Fibroblast of skin of right biceps (primary cell): ENCODE results near the gene GALNT9.

Experiments used
- DNase-seq: peaks from one replicate; pipeline ENCODE4 v3.0.0-alpha.2; 2013

Gene GALNT9

DNA sequence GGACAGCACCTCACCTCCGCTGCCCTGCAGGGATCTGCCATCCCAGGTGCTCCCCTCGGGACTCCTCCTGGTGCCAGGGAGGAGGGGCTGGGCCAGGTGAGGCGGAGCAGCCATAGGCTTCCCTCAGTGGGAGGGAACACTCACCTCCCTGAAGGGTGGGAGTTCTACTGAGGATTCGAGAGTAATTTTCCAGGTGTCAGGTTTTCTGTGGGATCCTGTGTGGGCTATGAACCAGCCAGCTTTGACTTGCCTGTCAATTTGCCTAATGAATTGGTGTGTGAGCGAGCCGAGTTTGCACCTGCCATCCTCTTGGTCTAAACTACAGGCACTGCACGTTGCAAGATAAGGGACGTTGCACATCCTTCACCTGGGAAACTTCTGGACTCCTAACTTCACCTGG is 134.8 kb downstream of the GALNT9 start:
- no peak for DNase-seq

DNA sequence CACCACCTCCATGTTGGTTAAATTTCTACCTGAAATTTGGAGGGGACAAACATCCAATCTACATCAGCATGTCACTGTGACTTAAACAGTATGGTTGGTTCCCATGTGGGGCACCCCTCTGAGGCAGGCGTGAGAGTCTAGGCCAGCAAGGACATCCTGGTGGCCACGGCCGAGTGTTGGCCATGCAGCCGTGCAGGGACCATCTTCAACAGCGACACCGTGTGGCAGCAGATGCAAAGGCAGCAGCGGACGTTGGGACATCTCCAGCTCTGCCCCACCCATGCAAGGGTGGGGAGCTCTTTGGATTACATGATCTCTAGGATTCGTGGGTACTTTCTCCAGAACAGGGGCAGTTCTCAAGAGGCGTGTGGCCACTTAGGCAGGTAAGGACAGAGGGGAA is 135.3 kb downstream of the GALNT9 start:
- DNase-seq: peak; percentile 6

DNA sequence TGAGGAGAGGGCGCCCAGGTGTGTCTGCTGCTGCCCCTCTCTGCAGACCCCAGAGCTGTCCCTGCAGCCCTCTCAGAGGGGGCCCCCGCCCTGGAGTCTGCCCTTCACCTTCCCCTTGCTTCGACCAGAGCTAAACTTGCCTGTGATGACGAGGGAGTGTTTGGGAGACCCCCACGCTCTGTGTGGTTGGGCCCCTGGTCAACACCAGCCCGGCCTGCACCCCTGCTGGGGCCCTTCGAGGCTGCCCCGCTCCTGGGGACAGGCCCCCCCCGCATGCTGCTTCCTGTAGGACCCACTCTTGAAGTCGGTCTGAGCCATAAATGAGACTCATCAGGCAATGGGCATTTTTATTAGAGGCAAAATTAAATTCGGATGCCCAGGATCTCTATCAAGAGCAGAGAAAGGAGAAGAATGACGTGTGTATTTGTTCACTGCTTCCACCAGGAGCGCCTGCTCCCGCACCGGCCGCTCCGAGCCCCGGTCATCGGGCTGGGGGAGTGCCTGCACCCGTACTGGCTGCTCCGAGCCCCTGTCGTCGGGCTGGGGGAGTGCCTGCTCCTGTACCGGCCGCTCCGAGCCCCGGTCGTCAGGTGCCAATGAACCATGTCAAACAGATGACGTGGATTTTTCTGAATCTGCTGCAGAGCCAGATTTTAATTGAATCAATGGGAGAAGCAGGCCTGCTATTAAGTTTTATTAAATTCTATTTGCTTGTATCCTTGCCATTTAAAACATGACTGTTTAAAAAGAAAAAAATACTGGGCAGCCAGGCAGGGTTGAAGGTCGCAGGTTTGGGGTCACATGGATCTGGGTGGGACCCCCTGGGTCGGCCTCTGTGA is 137.5 kb downstream of the GALNT9 start:
- DNase-seq: no peak

DNA sequence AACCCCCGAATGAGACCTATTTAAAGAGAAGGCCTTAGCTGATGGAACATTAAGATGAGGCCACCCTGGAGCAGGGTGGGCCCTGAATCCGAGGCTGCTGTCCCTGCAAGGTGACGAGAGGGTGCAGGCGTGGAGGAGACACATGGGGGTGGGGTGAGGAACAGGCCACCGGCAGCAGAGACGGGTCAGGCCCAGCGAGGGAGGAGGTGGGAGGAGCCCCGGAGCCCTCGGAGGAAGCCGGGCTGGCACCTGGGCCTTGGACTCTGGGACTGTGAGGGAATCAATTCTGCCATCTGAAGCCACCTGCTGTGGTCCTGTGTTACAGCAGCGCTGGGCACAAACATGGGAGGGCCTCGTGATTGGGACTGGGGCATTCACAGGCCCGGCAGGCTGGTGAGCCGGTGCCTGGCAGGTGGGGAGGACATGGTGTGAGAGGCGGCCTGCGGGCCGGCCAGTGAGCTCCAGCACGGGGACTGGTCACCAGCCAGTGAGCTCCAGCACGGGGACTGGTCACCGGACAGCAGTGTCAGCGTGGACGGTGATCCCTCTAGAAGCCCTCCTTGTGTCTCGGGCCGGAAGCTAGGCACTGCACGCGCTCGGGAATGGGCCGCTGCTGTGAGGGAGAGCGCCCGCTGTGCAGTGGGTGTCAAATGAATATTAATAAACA is 138.4 kb downstream of the GALNT9 start:
- DNase-seq: no peak

DNA sequence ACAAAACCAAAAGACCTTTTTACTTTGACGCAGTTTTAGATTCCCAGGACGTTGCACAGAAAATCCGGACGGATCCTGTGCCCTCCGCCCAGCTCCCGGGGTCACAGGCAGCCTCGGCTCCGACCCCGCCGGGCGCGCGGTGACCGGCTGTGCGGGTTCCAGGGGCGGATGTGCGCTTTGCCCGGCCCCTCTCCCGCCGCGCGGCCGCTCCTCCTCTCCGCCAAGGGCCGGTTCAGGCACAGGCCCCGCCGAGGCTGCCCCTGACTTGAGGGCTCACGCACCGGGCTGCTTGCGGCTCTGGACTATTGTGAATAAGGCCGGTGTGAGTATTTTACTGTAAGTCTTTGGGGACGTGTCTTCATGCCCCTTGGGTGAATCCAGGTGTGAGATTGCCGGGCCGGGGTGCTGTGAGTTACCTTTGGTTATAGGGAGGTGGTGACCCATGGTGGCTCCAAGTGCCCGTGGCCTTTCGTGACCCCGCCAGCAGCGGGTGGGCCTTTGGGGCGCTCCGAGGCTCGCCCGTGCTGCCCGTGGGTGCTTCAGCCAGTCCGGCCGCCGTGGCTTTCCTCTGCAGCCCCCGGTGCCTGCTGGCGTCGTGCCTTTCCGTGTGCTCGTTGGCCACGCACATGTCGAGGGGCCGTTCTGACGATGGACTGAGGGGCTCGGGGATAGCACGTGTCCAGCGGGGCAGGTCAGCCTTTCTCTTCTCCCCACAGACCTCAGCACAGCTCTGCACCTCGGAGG is 139.2 kb downstream of the GALNT9 start:
- DNase-seq: no peak

DNA sequence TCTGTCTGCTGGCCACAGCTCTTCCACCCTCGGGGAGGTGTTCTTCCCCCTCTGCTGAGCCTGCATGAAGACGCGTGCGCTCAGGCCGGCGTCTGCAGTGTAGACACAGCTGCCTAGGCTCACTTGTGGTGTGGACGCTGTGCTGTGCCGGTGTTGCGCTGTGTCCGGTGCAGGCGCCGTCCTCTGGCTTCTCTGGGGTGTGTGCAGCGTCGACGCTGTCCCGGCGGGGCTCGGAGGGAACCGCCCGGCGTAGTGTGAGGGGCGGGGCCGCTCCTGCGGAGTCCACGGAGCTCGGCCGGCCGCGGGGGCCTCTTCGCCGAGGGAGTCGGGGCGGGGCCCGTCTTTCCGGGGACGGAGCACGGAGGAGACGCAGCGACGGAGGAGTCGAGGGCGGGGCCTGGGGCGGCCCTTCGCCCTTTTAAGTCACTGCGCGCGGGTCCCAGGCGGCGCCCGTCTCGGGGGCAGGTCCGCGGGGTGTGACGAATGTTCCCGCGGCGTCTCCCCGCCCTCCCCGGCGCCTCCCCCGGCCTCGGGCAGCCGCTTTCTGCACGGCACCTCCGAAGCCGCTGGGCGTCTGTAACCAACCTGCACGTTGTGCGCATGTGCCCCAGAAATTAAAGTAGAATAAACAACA is 139.9 kb downstream of the GALNT9 start:
- DNase-seq: peak; percentile 86

DNA sequence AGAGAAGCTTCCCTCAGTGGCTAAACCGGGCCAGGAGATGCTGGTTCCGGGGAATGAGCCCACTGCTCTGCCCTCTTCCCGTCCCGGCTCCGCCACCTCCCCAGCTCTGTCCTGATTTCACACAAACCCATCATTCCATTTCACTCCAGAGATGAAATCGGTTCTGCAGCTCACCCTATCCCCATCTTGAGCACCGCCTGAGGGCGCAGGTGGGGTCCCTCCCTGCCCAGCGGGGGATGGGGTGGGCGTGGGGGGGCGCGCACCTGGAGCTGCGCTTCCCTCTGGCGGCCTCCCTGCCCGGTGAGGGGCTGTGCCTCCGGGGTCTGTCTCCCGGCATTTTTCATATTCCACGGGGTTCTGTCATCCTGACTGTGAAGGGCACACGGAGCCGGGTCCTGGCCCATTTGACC is 140.5 kb downstream of the GALNT9 start:
- no peak for DNase-seq

DNA sequence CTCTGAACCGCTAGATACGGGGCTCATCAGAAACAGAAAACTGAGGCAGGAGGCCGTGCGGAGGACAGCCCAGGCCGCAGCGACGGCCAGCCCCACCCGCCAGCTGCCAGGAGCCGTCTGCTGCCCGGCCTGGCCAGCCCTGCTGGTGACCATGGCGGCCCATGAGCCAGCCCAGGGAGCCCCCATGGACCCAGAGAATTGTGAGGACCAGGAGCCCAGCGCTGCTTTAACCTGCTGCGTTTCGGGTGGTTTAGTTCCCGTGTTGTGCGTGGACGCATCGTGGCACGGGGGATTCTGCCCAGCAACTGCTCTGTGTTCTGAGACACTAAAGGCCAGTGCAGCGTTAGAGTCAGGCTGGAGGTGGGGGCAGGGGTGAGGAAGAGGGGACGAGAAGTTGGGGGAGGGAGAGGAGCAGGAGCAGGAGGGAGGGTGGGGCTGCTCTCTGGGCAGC is 140.9 kb downstream of the GALNT9 start:
- no peak for DNase-seq

DNA sequence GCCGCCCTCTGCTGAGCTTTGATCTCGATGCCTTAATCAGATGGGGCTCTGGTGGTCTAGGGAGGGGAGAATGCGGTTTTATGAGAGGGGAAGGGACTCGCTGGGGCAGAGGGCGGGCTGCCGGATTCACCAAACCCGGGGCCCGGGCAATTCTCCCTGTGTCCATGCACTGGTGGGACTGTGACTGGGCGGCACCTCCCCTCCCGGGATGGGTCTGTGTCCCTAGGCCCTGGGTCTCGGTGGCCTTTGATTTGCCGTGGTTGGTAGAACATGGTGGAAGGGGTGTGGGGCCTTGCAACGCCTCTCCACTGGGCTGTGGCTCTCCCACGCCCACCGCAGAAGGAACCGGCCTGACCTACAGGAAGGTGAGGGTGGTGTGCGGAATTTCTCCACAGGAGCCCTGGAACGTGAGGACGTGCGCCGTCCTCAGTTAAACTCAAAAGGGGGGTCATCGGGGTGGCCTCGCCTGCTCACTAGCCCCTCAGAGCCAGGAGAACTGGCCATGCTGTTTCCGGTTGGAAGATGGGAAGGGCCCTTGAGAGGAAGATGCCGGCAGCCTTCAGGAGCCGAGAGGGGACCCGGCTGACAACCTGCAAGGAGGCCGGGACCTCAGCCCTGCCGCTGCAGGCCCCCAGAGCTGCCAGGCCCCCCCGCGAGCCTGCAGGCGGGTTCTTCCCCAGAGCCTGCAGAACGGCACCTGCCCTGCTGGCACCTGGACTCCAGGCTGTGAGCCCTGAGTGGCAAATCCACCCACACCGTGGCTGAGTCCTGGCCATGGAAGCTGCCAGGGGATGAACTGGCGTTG is 141.5 kb downstream of the GALNT9 start:
- no peak for DNase-seq

DNA sequence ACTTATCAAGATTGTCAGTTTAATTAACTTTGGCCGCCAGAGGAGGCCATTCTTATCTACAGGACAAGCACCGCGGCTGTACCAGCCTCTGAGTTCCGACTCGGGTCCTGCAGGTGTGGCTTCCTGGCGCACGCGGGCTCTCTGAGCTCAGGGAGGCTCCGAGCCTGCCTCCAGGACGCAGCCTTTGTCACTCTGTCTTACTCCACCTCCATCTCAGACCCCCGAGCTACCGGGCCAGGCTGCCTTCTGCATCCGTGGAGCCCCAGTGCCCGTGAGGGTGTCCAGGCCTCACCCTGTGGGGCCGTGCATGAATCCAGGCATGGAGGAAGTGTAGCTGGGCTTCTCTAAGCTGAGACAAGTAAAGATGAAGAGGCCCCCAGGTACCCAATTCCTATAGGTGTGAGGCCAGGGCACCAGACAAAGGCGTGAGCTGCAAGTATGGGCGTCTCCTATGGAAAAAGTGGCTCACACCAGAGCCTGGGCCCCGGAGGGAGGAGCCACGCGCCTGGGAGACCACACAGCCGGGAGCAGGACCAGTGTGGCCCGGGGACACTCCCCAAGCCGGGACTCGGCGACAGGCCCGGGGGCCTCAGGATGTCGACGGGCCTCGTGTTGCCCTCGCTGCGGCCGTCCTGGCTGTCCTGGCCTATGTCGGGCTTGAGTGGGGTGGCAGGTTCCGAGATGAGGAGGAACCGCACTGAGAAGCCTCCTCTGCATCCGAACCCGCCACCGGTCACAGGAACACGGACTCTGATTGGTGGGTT is 142.3 kb downstream of the GALNT9 start:
- no peak for DNase-seq

DNA sequence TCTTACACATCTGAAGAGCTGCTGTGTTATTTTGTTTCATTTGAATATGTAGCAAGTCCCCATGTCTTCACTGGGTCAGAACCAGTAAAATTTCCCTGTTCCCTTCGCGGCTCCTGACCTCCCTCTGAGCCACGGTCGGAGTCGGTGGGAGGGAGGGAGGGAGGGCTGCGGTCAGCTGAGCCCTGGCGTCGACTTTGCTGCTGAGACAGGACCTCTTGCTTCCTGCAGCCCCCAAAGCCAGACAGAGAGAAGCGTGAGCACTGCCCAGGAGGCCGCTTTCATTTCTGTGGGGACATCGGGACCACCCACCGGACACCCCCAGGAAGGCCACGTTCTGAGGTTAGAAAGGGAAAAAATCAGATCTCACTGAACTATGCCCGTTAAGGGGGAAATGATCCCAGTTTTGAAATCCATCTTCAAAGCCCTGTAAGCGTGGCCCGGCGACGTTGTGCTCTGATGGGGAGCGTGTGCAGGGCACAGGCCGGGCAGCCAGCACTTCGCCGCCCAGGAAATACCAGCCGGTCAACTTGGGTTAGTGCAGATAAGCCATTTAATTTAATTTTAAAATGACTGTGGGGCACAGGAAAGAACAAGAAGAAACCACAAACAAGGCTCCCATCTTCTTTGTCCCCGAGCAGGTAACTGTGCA is 143.1 kb downstream of the GALNT9 start:
- DNase-seq: no peak

DNA sequence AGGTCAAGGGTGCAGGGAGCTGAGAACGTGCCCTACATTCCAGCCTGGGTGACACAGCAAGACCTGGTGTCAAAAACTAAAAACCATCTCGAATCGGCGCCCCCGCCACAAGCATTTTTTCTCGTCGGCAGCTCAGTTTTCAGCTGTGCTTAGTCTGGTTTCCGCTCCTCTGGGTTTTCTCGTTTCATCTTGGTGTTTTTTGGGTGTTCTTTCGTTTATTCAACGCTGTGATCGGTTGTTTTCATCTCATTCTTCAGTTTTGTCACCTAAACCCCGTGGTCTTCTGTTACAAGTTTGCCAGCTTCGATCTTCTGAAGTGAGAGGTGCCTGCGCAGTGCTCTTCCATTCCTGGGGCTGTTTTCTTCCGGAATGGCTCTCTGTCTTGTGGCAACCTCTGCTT is 143.7 kb downstream of the GALNT9 start:
- no peak for DNase-seq

DNA sequence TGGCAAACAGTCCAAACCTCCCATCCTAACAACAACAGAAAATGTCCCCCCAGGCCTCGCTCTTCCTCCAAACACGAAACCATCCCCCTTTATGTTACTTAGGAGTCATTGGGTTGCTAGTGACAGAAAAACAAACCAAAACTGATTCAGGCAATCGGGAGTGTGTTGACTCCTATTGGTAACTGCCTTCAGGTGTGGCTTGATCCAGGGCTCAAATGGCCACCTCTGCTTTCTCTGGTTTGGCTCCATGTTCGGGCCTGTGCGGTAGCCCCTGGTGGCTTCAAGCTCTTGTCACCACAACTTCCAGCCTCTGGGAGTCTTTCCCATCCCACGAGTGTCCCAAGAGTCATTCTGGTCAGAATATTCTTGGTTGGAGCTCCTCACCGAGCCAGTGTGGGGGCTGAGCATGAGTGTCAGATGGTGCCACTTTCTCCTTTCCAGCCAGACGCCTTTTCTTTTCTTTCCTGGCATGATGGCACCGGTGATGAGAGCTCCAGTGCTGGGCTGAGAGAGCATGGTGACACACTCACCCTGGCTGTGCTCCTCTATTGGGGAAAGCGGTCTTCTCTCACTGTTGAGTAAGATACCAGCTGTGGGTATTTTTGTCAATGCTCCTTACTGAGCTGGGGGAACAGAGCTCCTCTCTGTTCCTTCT is 146.6 kb downstream of the GALNT9 start:
- no peak for DNase-seq

DNA sequence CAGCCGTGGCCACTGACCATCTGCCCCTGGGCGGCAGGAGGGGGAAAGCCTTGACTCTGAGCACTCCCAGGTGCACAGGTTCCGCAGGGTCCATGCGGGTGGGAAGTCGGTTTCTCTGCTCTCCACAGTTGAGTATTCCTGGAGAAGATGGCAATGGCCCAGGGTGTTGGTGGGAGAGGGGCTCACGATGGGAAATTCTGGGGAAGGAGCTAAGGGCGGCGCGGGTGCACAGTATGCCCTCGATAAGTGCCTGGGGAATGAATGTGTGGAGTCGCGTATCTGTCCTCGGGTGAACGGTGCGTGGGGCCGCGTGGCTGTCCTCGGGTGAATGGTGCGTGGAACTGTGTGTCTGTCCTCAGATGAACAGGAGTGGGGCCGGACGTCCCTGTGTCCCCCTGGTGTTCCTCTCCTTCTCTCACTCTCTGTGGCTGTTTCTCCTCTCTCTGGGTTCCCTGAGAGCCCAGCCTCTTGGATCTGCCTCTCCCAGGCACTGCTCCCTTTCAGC is 147.1 kb downstream of the GALNT9 start:
- DNase-seq: no peak

DNA sequence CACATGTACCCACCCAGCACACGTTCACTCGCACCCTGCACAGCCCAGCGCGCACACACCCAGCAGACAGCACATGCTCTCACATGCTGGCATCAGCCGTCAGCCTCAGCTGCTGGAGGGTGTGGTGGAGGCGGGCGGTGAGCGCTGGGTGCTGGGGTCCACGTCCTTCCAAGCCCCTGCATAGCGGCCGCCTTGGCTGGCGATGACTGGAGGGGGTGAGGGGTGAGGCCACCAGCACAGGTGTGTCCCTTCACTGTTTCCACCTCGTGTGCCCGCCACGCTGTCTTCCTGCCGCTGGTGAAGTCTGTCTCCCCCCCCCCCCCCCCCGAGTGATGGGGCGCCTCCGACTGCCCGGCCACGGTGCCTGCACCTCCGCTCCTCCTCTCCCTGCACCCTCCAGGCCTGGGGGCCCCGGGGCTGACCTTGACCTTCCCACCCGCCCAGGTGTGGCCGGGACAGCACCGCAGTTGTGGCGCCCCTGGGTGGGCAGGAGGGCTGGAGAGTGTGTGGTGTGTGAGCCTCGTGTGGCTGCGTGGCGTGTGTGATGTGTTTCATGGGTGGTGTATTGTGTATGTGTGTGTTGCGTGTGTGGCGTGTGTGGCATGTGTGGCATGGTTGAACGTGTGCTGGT is 147.7 kb downstream of the GALNT9 start:
- DNase-seq: no peak

DNA sequence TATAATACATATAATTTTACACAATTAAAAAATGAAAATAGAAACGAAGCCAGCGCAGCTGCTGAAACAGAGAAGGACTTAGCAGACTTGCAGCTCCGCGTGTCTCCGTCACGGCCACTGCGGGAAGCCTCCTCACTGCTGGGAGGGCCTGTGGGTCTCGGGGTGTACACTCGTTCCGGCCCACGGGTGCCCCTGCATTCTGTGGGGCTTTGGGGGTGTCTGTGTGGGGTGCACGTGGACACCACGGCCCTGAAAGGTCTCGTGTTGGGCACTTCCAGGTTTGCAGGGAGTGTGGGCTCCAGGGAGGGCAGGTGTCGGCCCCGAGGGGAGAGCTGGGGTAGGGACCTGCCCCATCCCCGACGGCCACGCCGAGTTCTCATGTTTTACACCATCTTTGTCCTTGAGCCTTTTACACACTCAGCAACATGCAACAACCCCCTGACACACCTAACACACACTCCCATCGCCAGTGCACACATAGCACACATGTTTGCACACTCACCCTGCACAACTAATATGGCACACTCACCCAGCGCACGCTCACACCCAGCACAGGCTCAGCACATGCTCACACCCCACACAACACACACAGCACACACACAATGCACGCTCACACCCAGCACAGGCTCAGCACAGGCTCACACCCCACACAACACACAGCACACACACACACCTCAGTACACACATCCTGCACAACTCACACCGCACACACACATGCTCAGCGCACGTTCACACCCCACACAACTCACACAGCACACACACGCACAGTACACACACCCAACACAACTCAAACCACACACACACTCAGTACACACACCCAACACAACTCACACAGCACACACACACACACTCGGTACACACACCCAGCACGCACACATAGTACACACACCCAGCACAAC is 148.5 kb downstream of the GALNT9 start:
- DNase-seq: no peak

DNA sequence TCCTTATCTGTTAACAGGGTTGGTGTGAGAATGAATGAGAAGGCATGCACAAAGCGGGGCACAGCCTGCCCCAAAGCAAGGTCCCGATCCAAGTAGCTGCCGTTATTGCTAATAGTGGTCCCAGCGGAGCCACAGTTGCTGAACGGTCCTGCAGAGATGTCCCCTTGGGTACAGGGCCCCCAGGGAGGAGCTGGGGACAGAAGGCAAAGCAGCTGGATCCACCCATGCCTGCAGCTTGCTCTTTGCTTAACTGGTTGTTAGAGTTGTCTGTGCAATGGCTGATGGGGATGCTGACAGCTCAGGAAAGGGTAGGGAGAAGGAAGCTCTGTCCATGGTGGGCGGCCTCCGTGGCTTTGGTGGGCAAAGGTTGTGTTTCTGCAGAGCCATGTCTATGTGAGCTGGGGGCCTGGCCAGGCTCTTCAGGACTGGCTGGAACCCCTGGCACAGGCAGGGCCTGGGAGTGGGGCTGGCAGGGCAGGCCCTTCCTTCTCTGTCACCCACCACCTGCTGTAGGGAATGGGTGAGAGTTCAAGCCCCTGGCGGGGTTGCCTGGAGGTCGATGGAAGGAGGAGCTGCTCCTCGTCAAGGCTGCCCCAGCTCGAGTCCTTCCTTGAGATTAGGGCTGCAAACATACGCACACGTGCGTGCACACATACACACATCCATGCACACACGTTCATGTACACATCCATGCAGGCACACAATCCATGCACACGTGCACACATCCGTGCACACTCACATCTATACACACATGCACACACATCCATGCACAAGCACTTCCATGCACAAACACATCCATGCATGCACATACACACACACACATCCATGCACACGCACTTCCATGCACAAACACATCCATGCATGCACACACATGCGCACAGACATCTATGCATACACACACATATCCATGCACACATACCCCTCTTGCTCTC is 149.7 kb downstream of the GALNT9 start:
- DNase-seq: no peak
